Measurements from ENCODE around the gene LRMDA.

The LRMDA gene

DNA sequence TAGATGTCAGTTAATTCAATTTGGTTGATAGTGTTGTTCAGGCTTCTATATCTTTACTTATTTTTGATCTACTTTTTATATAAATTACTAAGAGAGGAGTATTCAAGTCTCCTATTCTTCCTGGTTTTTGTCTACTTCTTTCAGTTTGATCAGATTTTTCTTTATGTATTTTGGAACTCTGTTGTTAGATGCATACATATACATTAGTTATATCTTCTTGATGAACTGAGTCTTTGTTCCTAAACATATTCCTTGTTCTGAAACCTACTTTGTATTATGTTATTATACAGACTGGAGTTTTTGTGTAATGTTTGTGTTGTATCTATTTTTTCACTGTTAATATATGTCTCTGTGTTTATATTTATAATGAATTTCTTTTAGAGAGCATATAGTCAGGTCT, 118.8 kb downstream of the LRMDA start:
- TF ChIP-seq REST (IDR thresholded peaks at IDR 0.05; ENCODE audit: low read depth) = no peak
- no peak for TF ChIP-seq FOXM1 (IDR thresholded peaks at IDR 0.05; ENCODE audit: borderline replicate concordance, low read depth)
- TF ChIP-seq RAD21 (IDR thresholded peaks at IDR 0.05; ENCODE audit: low read depth) = no peak
- no peak for TF ChIP-seq MAX (IDR thresholded peaks at IDR 0.05)
- no peak for TF ChIP-seq TCF12 (IDR thresholded peaks at IDR 0.05; ENCODE audit: low read depth)
- TF ChIP-seq TAF1 (IDR thresholded peaks at IDR 0.05; ENCODE audit: low read depth) = no peak
- TF ChIP-seq CREB1 (IDR thresholded peaks at IDR 0.05; ENCODE audit: low read depth) = no peak
- TF ChIP-seq EP300 (IDR thresholded peaks at IDR 0.05; ENCODE audit: borderline replicate concordance) = no peak

DNA sequence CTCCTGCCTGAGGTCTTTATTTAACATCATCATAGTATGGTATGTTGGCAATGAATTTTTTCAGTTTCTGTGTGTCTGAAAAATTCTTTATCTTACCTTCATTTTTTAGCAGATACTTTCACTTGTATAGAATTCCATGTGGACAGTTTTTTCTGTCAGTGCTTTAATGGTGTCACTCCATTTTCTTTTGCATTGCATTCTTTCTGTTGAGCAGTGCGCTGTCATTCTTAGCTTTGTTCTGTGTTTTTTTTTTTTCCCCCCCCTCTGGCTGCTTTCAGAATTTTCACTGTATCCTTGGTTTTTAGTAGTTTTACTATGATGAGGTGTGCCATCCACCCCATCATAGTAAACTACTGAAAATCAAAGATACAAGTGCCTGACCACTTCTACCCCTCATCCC, 120.7 kb downstream of the LRMDA start:
- TF ChIP-seq YY1 (IDR thresholded peaks at IDR 0.05; ENCODE audit: low read depth) = no peak
- no peak for TF ChIP-seq ZBTB7A (IDR thresholded peaks at IDR 0.05; ENCODE audit: low read depth)
- TF ChIP-seq CEBPB (IDR thresholded peaks at IDR 0.05) = no peak
- no peak for TF ChIP-seq TAF1 (IDR thresholded peaks at IDR 0.05; ENCODE audit: low read depth)
- no peak for TF ChIP-seq CREB1 (IDR thresholded peaks at IDR 0.05; ENCODE audit: low read depth)
- TF ChIP-seq RAD21 (IDR thresholded peaks at IDR 0.05; ENCODE audit: low read depth) = no peak
- no peak for TF ChIP-seq USF1 (IDR thresholded peaks at IDR 0.05)
- TF ChIP-seq FOXM1 (IDR thresholded peaks at IDR 0.05; ENCODE audit: borderline replicate concordance, low read depth) = no peak
- no peak for TF ChIP-seq TCF12 (IDR thresholded peaks at IDR 0.05; ENCODE audit: low read depth)
- TF ChIP-seq TEAD4 (IDR thresholded peaks at IDR 0.05) = no peak
- no peak for TF ChIP-seq EGR1 (IDR thresholded peaks at IDR 0.05)
- TF ChIP-seq NFIC (IDR thresholded peaks at IDR 0.05) = no peak
- TF ChIP-seq EP300 (IDR thresholded peaks at IDR 0.05; ENCODE audit: borderline replicate concordance) = no peak
- TF ChIP-seq MAX (IDR thresholded peaks at IDR 0.05) = no peak
- TF ChIP-seq REST (IDR thresholded peaks at IDR 0.05; ENCODE audit: low read depth) = no peak

DNA sequence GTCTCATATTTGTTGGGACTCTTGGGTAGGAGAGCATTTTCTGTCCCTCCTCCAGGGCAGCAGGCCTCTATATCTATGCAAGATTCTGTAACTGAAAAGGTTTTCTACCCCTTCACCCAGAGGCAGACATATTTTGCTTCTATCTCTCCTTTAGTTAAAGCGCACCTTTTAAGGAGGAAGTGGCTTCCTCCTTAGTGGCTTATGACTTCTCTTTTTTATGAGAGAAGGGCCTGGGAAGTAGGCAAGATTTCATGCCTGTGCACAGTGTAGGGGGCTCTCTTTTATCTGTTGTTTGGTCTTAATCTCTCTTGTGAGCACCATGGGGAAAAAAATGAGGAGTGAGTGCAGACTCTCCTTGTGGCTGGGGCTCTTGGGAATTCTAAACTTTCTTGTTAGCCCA, 122.1 kb downstream of the LRMDA start:
- TF ChIP-seq TAF1 (IDR thresholded peaks at IDR 0.05; ENCODE audit: low read depth) = no peak
- no peak for TF ChIP-seq TEAD4 (IDR thresholded peaks at IDR 0.05)
- no peak for TF ChIP-seq EGR1 (IDR thresholded peaks at IDR 0.05)
- TF ChIP-seq FOXM1 (IDR thresholded peaks at IDR 0.05; ENCODE audit: borderline replicate concordance, low read depth) = no peak
- no peak for TF ChIP-seq ZBTB7A (IDR thresholded peaks at IDR 0.05; ENCODE audit: low read depth)
- TF ChIP-seq RAD21 (IDR thresholded peaks at IDR 0.05; ENCODE audit: low read depth) = no peak
- no peak for TF ChIP-seq REST (IDR thresholded peaks at IDR 0.05; ENCODE audit: low read depth)
- no peak for TF ChIP-seq MAX (IDR thresholded peaks at IDR 0.05)
- no peak for TF ChIP-seq NFIC (IDR thresholded peaks at IDR 0.05)
- no peak for TF ChIP-seq USF1 (IDR thresholded peaks at IDR 0.05)
- no peak for TF ChIP-seq EP300 (IDR thresholded peaks at IDR 0.05; ENCODE audit: borderline replicate concordance)
- no peak for TF ChIP-seq CREB1 (IDR thresholded peaks at IDR 0.05; ENCODE audit: low read depth)
- no peak for TF ChIP-seq CEBPB (IDR thresholded peaks at IDR 0.05)
- TF ChIP-seq TCF12 (IDR thresholded peaks at IDR 0.05; ENCODE audit: low read depth) = no peak
- TF ChIP-seq YY1 (IDR thresholded peaks at IDR 0.05; ENCODE audit: low read depth) = no peak

DNA sequence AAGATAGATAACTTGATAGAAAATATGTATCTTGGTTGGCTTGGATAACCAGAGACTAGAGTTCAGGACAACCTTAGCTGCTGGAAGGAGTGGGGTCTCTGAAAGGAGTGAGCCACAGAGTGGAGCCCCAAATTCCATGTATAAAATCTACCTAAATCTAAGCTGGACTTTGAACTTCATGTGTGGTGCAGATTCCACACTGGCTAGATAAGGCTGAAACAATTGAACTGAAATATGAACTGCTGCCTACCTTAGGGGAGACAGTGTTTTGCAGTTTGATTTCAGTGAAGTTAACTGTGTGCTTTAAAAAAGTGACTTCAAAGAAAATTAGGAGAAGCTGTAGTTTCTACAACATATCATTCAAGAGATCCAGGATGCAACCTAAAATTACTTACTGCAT, 123.9 kb downstream of the LRMDA start:
- TF ChIP-seq NFIC (IDR thresholded peaks at IDR 0.05) = no peak

DNA sequence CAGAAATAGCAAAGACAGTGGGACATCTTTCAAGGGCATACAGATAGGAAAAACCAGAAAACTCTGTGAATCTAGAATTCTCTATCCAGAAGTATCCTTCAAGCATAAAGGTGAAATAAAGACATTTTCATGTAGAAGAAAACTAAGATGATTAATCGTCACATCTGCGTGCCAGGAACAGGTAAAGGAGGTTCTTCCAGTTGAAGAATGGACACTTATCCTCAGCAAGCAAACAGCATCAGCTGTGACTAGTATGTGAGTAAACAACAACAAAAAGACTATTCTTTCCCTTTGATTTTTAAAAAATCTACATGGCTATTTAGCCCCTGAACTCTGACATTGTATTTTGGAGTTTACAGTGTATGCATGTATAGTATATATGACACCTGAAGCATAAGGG, 124.9 kb downstream of the LRMDA start:
- TF ChIP-seq YY1 (IDR thresholded peaks at IDR 0.05; ENCODE audit: low read depth) (no peak), REST (IDR thresholded peaks at IDR 0.05; ENCODE audit: low read depth) (no peak), TEAD4 (IDR thresholded peaks at IDR 0.05) (no peak), ZBTB7A (IDR thresholded peaks at IDR 0.05; ENCODE audit: low read depth) (no peak), EGR1 (IDR thresholded peaks at IDR 0.05) (no peak), CEBPB (IDR thresholded peaks at IDR 0.05) (no peak), RAD21 (IDR thresholded peaks at IDR 0.05; ENCODE audit: low read depth) (no peak), TCF12 (IDR thresholded peaks at IDR 0.05; ENCODE audit: low read depth) (no peak), FOXM1 (IDR thresholded peaks at IDR 0.05; ENCODE audit: borderline replicate concordance, low read depth) (no peak), EP300 (IDR thresholded peaks at IDR 0.05; ENCODE audit: borderline replicate concordance) (no peak), NFIC (IDR thresholded peaks at IDR 0.05) (no peak), TAF1 (IDR thresholded peaks at IDR 0.05; ENCODE audit: low read depth) (no peak), MAX (IDR thresholded peaks at IDR 0.05) (no peak), CREB1 (IDR thresholded peaks at IDR 0.05; ENCODE audit: low read depth) (no peak)

Data from Ishikawa (cell line).